GM12873 (cell line): ENCODE results near the gene TGFB1.

Experiments
- TF ChIP-seq, protein P1 (sequence below): IDR thresholded peaks from 2 replicates; pipeline ENCODE4 v1.5.1; 2012; ENCODE audit warnings: low read depth, mild to moderate bottlenecking, moderate library complexity, low read length, control low read depth; ENCODE audit not compliant: insufficient read depth; ENCODE audit errors: missing control alignments

Gene TGFB1

DNA sequence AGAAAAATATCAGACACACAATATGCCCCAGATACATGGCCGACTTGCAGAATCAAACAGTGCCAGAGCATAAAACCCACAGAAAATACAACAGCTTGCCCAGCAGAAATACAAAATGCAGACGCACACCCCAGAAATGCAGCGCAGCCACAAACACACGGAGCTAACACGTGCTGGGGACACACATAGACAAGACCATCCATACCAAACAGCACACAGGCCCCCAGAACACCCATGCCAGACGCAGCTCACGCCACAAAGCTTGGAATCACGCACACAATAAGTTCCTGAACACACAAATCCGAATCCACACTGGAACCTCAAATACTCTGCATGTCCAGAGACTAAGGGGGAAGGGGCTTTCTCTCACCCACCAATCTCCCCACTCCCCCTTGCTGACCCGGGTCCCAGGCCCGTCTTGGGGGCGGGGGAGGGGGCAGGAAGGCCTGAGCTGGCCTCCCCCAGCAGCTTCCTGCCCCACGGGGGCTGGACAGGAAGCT, 26.6 kb downstream of the TGFB1 start:
- TF ChIP-seq, protein P1, sequence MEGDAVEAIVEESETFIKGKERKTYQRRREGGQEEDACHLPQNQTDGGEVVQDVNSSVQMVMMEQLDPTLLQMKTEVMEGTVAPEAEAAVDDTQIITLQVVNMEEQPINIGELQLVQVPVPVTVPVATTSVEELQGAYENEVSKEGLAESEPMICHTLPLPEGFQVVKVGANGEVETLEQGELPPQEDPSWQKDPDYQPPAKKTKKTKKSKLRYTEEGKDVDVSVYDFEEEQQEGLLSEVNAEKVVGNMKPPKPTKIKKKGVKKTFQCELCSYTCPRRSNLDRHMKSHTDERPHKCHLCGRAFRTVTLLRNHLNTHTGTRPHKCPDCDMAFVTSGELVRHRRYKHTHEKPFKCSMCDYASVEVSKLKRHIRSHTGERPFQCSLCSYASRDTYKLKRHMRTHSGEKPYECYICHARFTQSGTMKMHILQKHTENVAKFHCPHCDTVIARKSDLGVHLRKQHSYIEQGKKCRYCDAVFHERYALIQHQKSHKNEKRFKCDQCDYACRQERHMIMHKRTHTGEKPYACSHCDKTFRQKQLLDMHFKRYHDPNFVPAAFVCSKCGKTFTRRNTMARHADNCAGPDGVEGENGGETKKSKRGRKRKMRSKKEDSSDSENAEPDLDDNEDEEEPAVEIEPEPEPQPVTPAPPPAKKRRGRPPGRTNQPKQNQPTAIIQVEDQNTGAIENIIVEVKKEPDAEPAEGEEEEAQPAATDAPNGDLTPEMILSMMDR, result no peak

DNA sequence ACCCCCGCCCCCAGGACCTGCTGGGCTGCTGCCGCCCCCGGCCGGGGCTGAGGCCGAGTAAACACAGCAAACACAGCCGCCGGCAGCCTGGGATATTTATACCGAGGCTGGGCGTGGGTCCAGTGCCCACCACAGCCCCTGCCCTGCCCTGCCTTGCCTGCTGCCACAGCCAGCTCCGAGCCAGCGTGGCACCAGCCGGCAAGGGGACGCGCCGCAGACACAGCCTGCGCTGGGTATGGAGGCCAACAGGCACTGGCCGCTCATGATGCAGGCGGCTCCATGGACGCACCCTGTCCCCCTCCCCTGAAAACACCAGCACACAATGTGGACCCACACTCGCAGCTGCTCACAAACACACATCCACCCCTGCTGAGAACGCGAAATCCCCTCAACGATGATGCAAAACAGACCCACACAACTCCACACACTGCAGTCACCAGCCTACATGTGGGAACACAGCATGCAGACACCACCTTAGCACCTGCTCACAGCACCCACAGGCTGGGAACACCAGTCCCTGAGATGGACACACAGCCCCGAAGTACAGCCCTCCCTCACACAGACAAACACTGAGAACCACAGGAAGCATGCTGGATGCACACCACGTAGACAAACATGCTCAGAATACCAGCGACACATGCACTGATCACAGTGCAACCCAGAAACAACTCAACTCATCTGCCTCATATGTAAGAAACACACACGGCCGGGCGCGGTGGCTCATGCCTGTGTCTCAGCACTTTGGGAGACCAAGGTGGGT, 27.6 kb downstream of the TGFB1 start:
- TF ChIP-seq, protein P1, result no peak

DNA sequence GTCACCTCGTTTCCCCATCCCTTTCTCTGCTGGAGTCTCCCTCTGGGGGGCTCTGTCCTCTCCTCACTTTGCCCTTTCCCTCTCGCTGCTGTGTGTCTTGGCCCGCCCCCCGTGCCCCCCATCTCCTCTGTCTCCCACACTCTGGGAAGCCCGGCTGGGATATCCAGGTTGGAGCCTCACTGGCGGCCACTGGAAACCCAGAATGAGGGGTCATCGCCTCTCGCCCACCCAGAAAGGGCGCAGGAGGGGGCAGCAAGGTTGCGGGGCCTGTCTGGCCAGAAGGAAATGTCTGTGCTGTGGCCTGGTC, 28.1 kb downstream of the TGFB1 start:
- TF ChIP-seq, protein P1, result no peak

DNA sequence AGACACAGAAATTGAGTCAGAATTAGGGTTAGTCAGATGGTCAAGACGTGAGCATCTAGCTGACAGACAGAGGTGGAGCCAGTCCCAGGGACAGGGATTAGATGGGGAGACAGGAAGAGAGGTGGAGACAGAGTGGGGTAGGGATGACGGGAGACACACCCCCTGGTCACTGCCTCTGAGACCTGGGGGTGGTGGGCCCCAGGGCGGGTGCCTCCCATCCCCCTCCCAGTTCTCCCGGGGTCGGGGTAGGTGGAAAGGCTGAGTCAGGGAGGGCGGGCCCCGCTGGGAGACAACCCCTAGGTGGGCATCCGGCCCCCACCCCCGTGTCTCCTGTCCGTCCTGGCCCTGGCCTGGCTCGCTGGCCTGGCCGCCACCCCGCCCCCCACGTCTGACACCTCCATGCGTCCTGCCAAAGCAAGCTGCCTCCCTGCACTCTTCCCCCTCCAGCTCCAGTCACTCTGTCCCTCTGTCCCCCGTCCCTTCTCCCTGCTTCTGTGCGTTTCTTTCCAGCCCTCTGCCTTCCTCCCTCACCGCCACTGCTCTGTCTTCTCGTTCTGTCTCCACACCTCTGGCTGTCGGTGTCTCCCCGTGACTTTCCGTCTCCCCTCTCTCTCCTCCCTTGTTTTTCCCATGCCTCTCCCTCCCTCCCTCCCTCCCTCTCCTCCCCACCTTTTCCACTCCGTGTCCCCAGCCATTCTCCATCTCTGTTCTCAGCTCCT, 28.6 kb downstream of the TGFB1 start:
- TF ChIP-seq, protein P1, result no peak

DNA sequence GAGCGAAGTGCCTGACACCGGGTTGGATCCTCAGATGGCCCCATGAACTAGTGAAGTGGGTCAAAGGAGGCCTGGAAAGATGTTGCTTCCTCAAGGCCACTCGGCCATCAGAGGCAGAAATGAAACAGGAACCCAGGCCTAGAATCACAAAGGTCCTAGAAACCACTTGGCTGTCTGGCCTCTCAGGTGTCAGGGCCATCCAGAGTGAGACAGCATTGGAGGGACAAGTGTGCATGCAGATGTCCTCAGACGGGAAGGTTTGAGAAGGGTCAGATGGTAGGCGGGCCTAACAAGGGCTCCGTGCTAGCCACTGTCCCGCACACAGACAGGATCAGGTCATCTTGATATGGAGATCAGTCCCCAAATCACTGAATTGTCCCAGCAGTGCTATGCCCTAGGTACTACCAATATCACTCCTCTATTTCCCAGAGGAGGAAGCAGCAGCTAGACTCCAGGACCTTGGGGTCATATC, 29.5 kb downstream of the TGFB1 start:
- TF ChIP-seq, protein P1, result no peak

DNA sequence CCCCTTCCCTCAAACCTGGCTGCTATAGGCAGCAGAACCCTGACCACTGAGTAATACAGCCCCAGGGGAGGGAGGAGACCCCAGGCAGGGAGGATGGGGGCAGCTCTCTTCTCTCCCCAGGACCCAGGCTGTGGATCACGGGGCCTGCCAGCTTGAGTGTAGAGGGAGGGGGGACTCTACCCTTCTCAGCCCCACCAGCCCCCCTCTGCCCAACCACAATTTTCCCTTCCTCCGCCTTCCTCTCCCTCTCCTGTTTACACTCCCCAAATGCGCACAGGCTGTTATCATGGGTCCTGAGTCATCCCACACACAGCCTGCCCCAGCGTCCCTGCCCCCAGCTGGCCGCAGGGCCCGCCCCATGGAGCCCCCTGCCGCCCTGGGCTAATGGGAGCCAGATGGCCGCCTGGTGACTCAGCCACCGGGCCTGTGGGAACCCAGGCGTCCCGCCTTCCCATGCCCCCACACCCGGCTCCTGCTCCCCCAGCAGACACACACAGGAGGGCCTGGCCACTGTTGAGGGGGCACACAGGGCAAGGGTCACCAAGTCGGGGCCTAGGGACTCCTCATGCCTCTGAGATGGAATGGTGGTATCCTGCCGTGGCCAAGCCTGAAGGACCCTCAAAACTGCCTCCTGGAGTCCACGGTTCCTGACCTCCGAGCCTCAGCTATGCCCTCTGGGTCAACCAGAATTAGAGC, 30.1 kb downstream of the TGFB1 start:
- TF ChIP-seq, protein P1, result no peak

DNA sequence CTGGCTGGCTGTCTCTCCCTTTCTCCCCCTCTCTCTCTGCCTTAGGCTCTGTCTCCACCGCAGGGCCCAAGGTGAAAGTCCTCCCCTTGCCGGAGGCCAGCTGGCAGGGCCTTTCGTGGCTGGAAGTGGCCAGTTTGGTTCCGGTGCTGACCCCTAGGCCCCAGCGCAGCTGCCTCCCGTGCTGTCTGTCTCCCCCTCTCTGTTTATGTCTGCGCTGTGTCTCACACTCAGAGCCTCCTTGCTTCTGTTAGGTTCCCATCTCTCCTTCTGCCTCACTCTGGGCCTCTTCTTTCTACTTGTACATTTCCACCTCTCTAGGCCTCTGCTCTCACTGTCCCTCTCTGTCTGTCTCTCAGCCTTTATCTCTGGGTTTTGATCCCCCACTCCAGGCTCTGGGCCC, 30.7 kb downstream of the TGFB1 start:
- TF ChIP-seq, protein P1, result no peak
